ENCODE data around the gene MSL3.

Gene MSL3

DNA sequence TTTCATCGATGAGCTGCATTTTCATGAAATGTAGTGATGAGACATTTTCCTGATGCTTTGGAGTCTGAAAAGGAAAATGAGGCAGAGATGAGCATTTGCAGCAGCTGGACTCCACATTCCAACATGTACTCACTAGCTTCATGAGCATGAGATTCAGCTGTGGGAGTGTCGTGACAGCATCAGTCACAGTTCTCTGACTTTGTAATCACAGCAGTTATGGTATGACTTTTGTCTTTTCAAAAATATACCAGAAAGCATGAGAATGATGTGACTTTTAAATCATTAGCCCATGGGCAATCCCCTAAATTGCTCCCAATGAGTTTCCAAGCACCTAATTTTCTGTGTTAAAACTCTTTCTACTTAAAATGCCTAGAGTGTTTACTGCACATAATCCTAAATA is 18.3 kb upstream of the MSL3 start:
- TF ChIP-seq CTCF (conservative IDR thresholded peaks at IDR 0.05) = no peak
- H3K27ac ChIP-seq = no peak overlapping the region

DNA sequence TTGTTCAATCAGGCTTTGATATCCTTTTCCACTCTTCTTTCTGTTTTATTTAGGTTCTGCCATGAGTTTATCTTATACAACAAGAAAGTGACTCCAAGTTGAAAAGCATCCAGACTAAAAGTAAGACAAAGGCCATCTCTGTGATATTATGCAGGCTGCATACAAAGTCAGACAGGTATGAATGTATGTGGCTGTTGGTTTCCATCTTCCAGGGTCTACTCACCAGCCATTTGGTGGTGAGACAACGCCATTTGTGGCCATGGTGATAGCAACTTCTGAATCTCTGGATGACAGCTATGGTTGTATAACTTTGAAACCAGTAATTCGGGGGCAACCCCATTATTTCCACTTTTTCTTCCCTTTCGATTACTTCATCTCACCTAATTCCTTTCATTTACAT is 17.2 kb upstream of the MSL3 start:
- no peak overlapping the region for H3K27ac ChIP-seq
- TF ChIP-seq CTCF (conservative IDR thresholded peaks at IDR 0.05) = no peak

GRCh38 chrX:11741574-11741973 is 16.5 kb upstream of the MSL3 start:
- no peak for TF ChIP-seq CTCF (conservative IDR thresholded peaks at IDR 0.05)
- no peak overlapping the region for H3K27ac ChIP-seq

DNA sequence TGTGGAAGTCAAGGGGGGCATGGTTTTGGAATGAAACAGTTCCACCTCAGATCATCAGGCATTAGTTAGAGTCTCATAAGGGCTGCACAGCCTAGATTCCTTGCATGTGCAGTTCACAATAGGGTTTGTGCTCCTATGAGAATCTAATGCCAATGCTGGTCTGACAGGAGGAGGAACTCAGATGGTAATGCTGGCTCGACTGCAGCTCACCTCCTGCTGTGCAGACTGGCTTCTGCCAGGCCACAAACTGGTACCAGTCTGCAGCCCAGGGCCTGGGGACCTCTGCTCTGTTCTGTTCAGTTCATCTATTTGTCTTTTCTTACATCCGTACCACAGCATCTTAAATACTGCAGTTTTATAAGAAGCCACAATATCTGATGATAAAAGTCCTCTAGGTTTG is 12.2 kb upstream of the MSL3 start:
- no peak overlapping the region for H3K27ac ChIP-seq
- TF ChIP-seq CTCF (conservative IDR thresholded peaks at IDR 0.05) = no peak

GRCh38 chrX:11750046-11750445 is 8.0 kb upstream of the MSL3 start:
- TF ChIP-seq CTCF (conservative IDR thresholded peaks at IDR 0.05) = no peak
- no peak overlapping the region for H3K27ac ChIP-seq

GRCh38 chrX:11750694-11751093 is 7.3 kb upstream of the MSL3 start:
- no peak for TF ChIP-seq CTCF (conservative IDR thresholded peaks at IDR 0.05)
- H3K27ac ChIP-seq = no peak overlapping the region

DNA sequence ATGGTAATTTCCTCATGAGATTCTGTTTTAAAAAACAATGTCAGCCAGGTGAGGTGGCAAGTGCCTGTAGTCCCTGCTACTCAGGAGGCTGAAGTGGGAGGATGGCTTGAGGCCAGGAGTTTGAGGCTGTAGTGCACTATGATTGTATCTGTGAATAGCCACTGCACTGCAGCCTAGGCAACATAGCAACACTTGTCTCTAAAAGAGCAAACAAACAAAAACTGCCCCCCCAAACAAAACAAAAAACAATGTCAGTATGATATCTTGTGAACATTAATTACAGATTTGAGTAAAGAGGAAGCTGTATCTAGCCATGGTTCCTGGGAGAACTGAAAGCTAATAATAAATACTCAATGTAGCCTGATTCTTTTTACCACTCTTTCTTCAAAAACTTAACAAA is 6.8 kb upstream of the MSL3 start:
- TF ChIP-seq CTCF (conservative IDR thresholded peaks at IDR 0.05) = no peak
- no peak overlapping the region for H3K27ac ChIP-seq

- no peak overlapping the region for H3K27ac ChIP-seq
These were observed 4.4 kb upstream of the MSL3 start for GRCh38 chrX:11753668-11754067.

More at GRCh38 chrX:11753668-11754067, 4.4 kb upstream of the MSL3 start:
- no peak for TF ChIP-seq CTCF (conservative IDR thresholded peaks at IDR 0.05)
